Measurements from ENCODE around the gene PTPRK.

The PTPRK gene

GRCh38 chr6:128456510-128457230 lies 63.7 kb downstream of the PTPRK start:
- Histone ChIP-seq H2AFZ (no peak overlapping the region), H3K4me1 (no peaks in the 10 kb centered on the region), H3K9me3 (ENCODE audit: control insufficient read depth, low read length) (no peaks in the 10 kb centered on the region), H3K9ac (no peak overlapping the region), H3K27ac (no peak overlapping the region), H3K4me2 (ENCODE audit: low read length) (no peak overlapping the region), H3K36me3 (ENCODE audit: control insufficient read depth, insufficient read depth, low read length) (no peaks in the 10 kb centered on the region), H3K4me3 (ENCODE audit: low read depth, low read length) (no peak overlapping the region), H3K27me3 (ENCODE audit: control insufficient read depth, insufficient read depth, low read length) (no peaks in the 10 kb centered on the region), H3K79me2 (no peaks in the 10 kb centered on the region)
- TF ChIP-seq CTCF (IDR thresholded peaks at IDR 0.05), result no peak

- Histone ChIP-seq H3K4me1 (no peaks in the 10 kb centered on the region), H3K4me2 (ENCODE audit: low read length) (no peak overlapping the region), H3K27me3 (ENCODE audit: control insufficient read depth, insufficient read depth, low read length) (no peaks in the 10 kb centered on the region), H3K4me3 (ENCODE audit: low read depth, low read length) (no peak overlapping the region), H3K79me2 (no peaks in the 10 kb centered on the region), H3K9ac (no peak overlapping the region), H3K27ac (no peak overlapping the region), H2AFZ (no peak overlapping the region), H3K36me3 (ENCODE audit: control insufficient read depth, insufficient read depth, low read length) (no peaks in the 10 kb centered on the region), H3K9me3 (ENCODE audit: control insufficient read depth, low read length) (no peaks in the 10 kb centered on the region)
- TF ChIP-seq CTCF (IDR thresholded peaks at IDR 0.05), result no peak
These were observed 64.4 kb downstream of the PTPRK start for GRCh38 chr6:128455959-128456358.

- Histone ChIP-seq H3K36me3 (ENCODE audit: control insufficient read depth, insufficient read depth, low read length) (no peaks in the 10 kb centered on the region), H3K9me3 (ENCODE audit: control insufficient read depth, low read length) (no peaks in the 10 kb centered on the region), H3K27ac (no peak overlapping the region), H2AFZ (no peak overlapping the region), H3K79me2 (no peaks in the 10 kb centered on the region), H3K27me3 (ENCODE audit: control insufficient read depth, insufficient read depth, low read length) (no peaks in the 10 kb centered on the region), H3K9ac (no peak overlapping the region), H3K4me2 (ENCODE audit: low read length) (no peak overlapping the region), H3K4me3 (ENCODE audit: low read depth, low read length) (no peak overlapping the region), H3K4me1 (no peaks in the 10 kb centered on the region)
- TF ChIP-seq CTCF (IDR thresholded peaks at IDR 0.05), result no peak
These were observed 67.7 kb downstream of the PTPRK start for GRCh38 chr6:128452713-128453112.

- Histone ChIP-seq H3K9ac (no peak overlapping the region), H3K27ac (no peak overlapping the region), H2AFZ (no peak overlapping the region), H3K36me3 (ENCODE audit: control insufficient read depth, insufficient read depth, low read length) (no peaks in the 10 kb centered on the region), H3K4me1 (no peaks in the 10 kb centered on the region), H3K79me2 (no peaks in the 10 kb centered on the region), H3K4me3 (ENCODE audit: low read depth, low read length) (no peak overlapping the region), H3K9me3 (ENCODE audit: control insufficient read depth, low read length) (no peaks in the 10 kb centered on the region), H3K4me2 (ENCODE audit: low read length) (no peak overlapping the region), H3K27me3 (ENCODE audit: control insufficient read depth, insufficient read depth, low read length) (no peaks in the 10 kb centered on the region)
- no peak for TF ChIP-seq CTCF (IDR thresholded peaks at IDR 0.05)
These were observed 73.9 kb downstream of the PTPRK start for GRCh38 chr6:128446497-128446896.

- Histone ChIP-seq H2AFZ (no peak overlapping the region), H3K9ac (no peak overlapping the region), H3K36me3 (ENCODE audit: control insufficient read depth, insufficient read depth, low read length) (no peaks in the 10 kb centered on the region), H3K79me2 (no peaks in the 10 kb centered on the region), H3K27me3 (ENCODE audit: control insufficient read depth, insufficient read depth, low read length) (no peaks in the 10 kb centered on the region), H3K4me1 (no peaks in the 10 kb centered on the region), H3K9me3 (ENCODE audit: control insufficient read depth, low read length) (no peaks in the 10 kb centered on the region), H3K27ac (no peak overlapping the region), H3K4me2 (ENCODE audit: low read length) (no peak overlapping the region), H3K4me3 (ENCODE audit: low read depth, low read length) (no peak overlapping the region)
- TF ChIP-seq CTCF (IDR thresholded peaks at IDR 0.05), result no peak
These were observed 76.8 kb downstream of the PTPRK start for GRCh38 chr6:128443553-128443952.

All from parathyroid adenoma (tissue), 2 donors.